DMS53 (cell line): ENCODE results near the gene SH3D21.

Source experiments
- DNase-seq: peaks from one replicate; lab custom pipeline; 2025; lab: John Stamatoyannopoulos, UW

The SH3D21 gene

DNA sequence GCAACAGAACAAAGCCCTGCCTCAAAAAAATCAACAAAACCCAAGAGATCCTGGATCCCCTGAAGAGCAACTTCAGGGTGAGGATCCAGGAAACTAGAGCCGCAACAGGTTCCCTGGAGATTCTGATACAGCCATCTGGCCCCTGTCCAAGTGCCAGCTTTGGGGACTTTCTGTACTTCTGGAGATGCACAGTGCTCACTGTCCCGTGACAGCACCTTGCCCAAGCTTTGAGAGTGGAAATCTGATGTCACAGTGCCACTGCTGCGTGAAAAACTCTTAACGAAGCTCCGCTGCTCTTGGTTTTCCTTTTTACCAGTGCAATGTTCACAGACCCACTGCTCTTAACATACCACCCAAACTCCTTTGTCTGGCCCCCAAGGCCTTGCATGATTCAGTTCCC lies 53.2 kb downstream of the SH3D21 start:
- no peak for DNase-seq

DNA sequence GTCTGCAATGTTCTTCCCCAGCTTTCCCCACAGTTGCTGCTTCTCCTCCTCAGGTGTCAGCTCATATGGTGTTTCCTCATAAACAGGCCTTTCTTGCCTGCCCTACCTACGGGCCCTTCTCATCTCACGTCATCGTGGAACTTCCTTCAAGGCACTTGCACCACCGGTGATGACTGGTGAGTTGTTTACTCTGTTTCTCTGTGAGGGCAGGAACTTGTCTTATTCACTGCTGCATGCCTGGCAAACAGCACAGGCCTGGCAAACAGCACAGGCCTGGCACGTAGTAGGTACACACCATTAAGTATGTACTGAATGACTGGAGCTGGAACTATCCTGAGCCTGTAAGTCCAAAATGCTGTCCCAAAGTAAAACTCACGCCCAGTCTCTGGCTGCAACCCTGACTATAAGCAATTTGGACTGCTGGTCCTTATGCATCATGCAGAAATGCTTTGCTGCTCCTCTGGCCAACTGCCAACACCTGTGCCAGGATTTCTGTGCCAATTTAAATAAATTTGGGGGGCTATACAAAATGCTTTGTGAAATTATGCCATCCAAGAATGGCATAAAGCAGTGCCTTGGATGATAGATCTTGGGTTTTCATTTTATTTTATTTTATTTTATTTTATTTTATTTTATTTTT lies 53.9 kb downstream of the SH3D21 start:
- no peak for DNase-seq

DNA sequence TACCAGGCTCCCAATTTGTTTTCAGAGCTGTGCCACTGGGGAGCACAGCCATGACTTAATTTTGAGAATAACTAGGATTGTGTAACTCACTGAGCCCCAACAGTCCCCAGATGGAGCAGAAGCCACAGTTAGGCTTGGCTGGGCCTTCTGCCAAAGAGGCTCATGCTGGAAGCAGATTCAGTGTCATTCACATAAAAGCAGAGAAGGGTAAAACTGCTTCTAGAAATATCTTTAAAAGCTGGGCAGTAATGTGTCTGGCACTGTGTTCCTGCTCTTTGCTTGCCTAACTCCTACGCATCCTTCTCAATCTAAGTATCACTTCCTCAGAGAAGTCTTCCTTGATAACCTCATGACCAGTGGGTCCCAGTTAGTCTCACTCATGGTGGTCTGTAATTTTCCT lies 59.2 kb downstream of the SH3D21 start:
- DNase-seq: no peak

- no peak for DNase-seq
Observed at GRCh38 chr1:36366091-36366661, 60.0 kb downstream of the SH3D21 start.

GRCh38 chr1:36367066-36367465 lies 60.9 kb downstream of the SH3D21 start:
- DNase-seq: no peak

DNA sequence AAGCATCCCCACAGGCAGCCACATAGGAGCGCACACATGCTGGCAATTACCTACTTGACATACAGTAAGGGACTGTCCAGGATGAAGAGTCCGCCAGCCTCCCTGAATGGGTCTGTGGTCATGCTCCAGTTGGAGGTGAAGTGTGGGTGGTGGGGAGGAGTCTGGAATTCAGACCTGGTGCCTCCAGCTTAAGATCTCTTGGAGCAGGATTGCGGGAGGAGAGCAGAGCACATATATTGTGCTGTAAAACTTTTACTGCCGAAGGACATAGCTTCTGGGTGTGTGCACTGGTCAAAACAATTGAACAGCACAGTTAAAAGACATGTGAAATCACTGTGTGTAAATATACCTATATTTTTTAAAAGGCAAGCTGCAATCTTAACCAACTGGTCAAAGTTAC lies 61.6 kb downstream of the SH3D21 start:
- DNase-seq: peak; percentile 66

DNA sequence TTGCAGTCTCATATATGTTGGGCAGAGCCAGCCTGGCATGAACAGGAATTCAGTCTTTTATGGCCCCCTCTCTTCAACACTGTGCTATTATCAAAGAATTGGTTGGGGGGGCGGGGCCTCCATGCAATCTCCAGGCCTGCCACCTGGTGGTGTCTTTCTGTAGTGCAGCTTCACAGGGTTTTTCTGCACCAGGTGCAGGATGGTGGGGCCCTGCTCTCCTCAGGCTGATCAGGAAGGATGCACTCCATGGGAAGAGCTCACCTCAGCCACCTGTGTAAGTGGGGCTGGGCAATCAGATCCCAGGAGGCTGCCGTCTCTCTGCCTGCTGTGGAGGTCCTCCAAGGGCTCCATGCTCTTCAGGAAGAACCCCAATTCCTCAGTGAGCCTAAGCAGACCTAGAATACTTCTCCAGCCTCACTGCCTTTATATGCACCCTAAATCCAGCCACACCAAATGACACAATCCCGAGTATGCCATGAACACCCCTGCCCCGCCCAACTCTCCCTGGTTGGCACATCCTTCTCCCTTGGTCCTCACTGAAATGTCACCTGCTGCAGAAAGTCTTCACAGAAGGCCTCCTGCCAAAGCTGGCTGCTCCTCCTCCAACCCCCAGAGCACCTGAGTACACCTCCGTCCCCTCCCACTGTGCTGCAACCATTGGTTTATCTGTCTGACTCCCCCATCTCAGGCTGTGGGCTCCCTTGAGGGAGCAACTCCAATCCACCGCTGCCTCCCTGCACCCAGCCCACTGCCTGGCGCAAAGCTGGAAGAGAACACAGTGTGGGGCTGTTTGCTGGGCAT lies 63.1 kb downstream of the SH3D21 start:
- DNase-seq: peak; percentile 93
